ENCODE data around the gene RUNDC3A. TPM values are rescaled to one million over a fixed set of nuclear protein-coding genes. Genes with fewer than 3 reads are reported as not detected.
"Not testable (repeated sequence)": the region's sequence is repeated elsewhere in the genome, so short reads cannot be mapped to it uniquely, and the experiment has no call there.

The RUNDC3A gene
- total RNA-seq, 1 experiment from 2014 or later: not detected

- not testable (repeated sequence) for H3K4me3 ChIP-seq, H3K36me3 ChIP-seq, DNase-seq, H3K9me3 ChIP-seq, H3K27me3 ChIP-seq
Measured at GRCh38 chr17:44347206-44348055, 39.0 kb downstream of the RUNDC3A start.

GRCh38 chr17:44348234-44348987 is 40.0 kb downstream of the RUNDC3A start:
- no peaks in the 10 kb centered on the region for H3K9me3 ChIP-seq
- H3K36me3 ChIP-seq: peaks cover 6% of the 10 kb centered on the region
- no peak for DNase-seq
- H3K4me3 ChIP-seq: no peak overlapping the region
- H3K27me3 ChIP-seq: no peaks in the 10 kb centered on the region

DNA sequence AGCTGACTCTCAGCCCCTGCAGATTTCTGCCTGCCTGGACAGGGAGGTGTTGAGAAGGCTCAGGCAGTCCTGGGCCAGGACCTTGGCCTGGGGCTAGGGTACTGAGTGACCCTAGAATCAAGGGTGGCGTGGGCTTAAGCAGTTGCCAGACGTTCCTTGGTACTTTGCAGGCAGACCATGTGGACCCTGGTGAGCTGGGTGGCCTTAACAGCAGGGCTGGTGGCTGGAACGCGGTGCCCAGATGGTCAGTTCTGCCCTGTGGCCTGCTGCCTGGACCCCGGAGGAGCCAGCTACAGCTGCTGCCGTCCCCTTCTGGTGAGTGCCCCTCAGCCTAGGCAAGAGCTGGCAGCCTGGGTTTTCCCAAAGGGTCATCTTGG is 40.6 kb downstream of the RUNDC3A start:
- Histone ChIP-seq H3K27me3 (no peaks in the 10 kb centered on the region), H3K36me3 (peaks cover 6% of the 10 kb centered on the region), H3K9me3 (no peaks in the 10 kb centered on the region), H3K4me3 (no peak overlapping the region)
- DNase-seq: no peak

GRCh38 chr17:44349553-44350070 is 41.2 kb downstream of the RUNDC3A start:
- no peak for DNase-seq
- Histone ChIP-seq H3K9me3 (no peaks in the 10 kb centered on the region), H3K36me3 (peaks cover 6% of the 10 kb centered on the region), H3K27me3 (no peaks in the 10 kb centered on the region), H3K4me3 (no peak overlapping the region)

DNA sequence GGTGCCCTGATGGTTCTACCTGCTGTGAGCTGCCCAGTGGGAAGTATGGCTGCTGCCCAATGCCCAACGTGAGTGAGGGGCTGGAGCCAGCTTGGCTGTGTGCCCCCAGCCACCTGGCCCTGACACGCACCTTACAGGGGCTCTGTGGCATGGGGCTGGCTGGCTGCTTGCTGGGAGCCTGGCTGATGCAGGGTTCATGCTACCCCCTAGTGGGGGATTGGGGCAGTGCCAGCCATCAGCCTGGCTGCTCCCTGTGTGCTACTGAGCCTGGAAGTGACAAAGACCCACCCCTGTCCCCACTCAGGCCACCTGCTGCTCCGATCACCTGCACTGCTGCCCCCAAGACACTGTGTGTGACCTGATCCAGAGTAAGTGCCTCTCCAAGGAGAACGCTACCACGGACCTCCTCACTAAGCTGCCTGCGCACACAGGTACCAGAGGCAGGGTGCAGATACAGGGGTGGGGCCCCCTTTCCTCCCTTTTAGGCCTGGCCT is 42.4 kb downstream of the RUNDC3A start:
- H3K36me3 ChIP-seq: peaks cover 6% of the 10 kb centered on the region
- H3K9me3 ChIP-seq: no peaks in the 10 kb centered on the region
- no peaks in the 10 kb centered on the region for H3K27me3 ChIP-seq
- H3K4me3 ChIP-seq: no peak overlapping the region
- peak; percentile 58 for DNase-seq

GRCh38 chr17:44351464-44351863 is 43.1 kb downstream of the RUNDC3A start:
- H3K4me3 ChIP-seq: no peak overlapping the region
- no peaks in the 10 kb centered on the region for H3K9me3 ChIP-seq
- peaks cover 6% of the 10 kb centered on the region for H3K36me3 ChIP-seq
- H3K27me3 ChIP-seq: no peaks in the 10 kb centered on the region
- no peak for DNase-seq

DNA sequence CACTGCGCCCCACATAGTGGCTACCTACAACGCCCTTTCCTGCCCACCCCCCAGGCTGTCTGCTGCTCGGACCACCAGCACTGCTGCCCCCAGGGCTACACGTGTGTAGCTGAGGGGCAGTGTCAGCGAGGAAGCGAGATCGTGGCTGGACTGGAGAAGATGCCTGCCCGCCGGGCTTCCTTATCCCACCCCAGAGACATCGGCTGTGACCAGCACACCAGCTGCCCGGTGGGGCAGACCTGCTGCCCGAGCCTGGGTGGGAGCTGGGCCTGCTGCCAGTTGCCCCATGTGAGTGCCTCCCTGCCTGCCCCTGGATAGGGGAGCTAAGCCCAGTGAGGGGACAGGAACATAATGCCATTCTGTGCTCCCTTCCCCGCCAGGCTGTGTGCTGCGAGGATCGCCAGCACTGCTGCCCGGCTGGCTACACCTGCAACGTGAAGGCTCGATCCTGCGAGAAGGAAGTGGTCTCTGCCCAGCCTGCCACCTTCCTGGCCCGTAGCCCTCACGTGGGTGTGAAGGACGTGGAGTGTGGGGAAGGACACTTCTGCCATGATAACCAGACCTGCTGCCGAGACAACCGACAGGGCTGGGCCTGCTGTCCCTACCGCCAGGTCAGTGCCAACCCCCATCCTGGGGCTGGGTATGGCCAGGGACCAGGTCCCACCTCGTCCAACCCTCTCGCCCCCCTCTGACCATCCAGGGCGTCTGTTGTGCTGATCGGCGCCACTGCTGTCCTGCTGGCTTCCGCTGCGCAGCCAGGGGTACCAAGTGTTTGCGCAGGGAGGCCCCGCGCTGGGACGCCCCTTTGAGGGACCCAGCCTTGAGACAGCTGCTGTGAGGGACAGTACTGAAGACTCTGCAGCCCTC is 43.8 kb downstream of the RUNDC3A start:
- peaks cover 6% of the 10 kb centered on the region for H3K36me3 ChIP-seq
- no peaks in the 10 kb centered on the region for H3K27me3 ChIP-seq
- DNase-seq: no peak
- no peaks in the 10 kb centered on the region for H3K9me3 ChIP-seq
- H3K4me3 ChIP-seq: no peak overlapping the region

- Histone ChIP-seq H3K27me3 (no peaks in the 10 kb centered on the region), H3K9me3 (no peaks in the 10 kb centered on the region), H3K4me3 (no peak overlapping the region), H3K36me3 (peaks cover 6% of the 10 kb centered on the region)
- no peak for DNase-seq
Measured at GRCh38 chr17:44352828-44353671, 44.6 kb downstream of the RUNDC3A start.

DNA sequence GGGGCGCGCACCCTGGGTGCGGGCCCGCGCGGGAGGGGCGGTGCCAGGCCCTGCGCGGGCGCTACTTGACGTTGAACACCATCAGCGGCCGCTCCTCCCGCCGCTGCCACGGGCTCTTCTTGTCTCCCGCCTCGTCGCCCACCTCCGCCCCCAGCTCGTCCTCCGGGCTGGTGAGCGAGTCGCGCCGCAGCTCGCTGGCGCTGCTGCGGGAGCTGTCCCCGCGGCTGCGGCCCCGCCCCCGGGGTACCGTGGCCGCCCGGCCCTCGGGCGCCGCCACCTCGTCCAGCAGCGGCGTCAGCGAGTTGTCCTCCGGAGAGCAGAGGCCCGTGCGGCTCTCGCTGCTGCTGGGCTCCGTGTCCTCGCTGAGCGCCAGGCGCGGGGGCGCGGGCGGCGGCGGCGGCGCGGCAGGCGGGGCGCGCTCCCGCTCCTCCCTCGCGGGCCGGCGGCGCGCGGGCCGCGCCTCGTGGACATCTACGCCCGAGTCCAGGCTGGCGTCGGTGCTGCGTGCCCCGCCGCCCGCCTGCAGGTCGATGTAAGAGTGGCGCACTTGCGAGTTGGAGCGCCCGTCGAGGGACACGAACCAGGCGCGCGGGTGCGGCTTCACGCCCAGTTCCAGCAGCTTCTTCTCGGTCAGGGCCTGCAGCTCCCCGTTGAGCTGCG is 45.4 kb downstream of the RUNDC3A start:
- H3K4me3 ChIP-seq: peak overlapping the region; percentile 29; the same call in 1 of the 2 replicates
- DNase-seq: peak; percentile 36

DNA sequence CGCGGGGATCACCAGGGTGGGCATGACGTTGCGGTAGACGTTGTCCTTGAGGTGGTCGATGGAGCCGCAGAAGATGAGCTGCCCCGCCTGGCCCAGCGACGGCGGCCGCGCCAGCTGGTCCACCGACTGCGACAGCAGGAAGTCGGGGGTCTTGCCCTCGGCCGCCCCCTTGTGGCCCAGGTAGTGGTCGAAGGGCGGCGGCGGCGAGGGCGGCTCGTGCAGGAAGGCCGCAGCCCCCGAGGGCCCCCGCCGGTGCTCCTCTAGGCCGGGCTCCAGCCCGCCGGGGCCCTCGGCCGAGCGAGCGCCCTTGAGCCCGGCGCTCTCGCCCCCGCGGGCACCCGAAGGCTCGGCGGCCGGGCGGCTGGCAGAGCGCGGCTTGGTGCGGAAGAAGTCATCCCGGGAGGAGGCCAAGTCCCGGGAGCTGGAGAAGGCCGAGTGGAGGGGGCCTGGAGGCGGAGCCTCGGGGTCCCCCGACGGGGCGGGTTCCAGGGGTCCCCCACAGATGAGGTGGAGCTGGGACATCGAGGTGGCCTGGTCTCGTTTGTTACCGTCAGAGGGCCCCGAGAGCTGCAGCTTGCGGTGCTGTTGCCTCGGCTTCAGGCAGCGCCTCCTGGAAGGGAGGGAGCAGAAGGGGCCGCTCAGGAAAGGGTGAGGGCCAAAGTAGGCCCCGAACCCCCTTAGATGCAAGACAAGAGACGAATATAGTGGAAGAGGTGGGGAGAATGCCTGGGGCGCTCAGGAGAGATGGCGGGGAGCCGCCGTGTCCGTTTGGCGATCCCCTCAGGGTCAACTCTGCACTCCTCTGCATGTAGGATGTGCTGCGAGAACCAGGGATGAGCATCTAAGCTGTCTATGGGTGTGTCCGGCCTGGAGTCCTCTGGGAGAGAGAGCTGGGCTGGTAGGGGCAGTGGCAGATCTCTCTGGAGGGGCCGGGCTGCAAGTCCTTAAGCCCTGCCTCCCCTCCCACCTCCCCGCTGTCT is 46.5 kb downstream of the RUNDC3A start:
- Histone ChIP-seq H3K36me3 (peaks cover 6% of the 10 kb centered on the region), H3K9me3 (no peaks in the 10 kb centered on the region), H3K27me3 (no peaks in the 10 kb centered on the region), H3K4me3 (no peak overlapping the region)
- DNase-seq: no peak

More for the DNA sequence above, 45.4 kb downstream of the RUNDC3A start:
- Histone ChIP-seq H3K36me3 (peaks cover 6% of the 10 kb centered on the region), H3K27me3 (no peaks in the 10 kb centered on the region), H3K9me3 (no peaks in the 10 kb centered on the region)

DNA sequence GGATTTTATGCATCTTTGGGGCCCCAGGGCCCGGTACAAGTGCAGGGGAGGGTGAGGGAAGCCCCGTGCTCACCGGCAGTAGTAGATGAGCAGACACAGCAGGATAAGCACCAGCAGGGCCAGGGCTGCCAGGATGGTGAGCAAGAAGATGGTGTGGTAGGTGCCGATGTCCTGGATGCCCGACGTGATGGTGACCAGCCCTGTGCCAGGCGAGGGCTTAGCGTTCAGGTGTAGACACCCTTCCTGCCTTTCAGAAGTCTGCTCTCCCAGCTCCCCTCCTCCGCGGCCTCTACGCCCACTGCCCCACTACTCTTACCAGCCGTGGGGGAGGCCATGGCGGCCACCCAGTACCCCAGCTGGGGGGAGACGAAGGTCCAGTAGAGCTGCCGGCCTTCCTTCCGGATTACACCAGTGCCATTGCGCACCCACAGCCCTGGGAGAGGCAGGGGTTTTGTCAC is 47.3 kb downstream of the RUNDC3A start:
- H3K27me3 ChIP-seq: no peaks in the 10 kb centered on the region
- H3K36me3 ChIP-seq: peaks cover 4% of the 10 kb centered on the region
- DNase-seq: no peak
- no peaks in the 10 kb centered on the region for H3K9me3 ChIP-seq
- no peak overlapping the region for H3K4me3 ChIP-seq

GRCh38 chr17:44356241-44356640 is 47.8 kb downstream of the RUNDC3A start:
- H3K36me3 ChIP-seq: no peaks in the 10 kb centered on the region; the same call in 1 of the 2 replicates
- no peak for DNase-seq
- no peaks in the 10 kb centered on the region for H3K27me3 ChIP-seq
- no peak overlapping the region for H3K4me3 ChIP-seq
- H3K9me3 ChIP-seq: no peaks in the 10 kb centered on the region

GRCh38 chr17:44358066-44358465 is 49.7 kb downstream of the RUNDC3A start:
- no peaks in the 10 kb centered on the region for H3K27me3 ChIP-seq
- DNase-seq: no peak
- no peaks in the 10 kb centered on the region for H3K36me3 ChIP-seq
- H3K9me3 ChIP-seq: no peaks in the 10 kb centered on the region
- no peak overlapping the region for H3K4me3 ChIP-seq

DNA sequence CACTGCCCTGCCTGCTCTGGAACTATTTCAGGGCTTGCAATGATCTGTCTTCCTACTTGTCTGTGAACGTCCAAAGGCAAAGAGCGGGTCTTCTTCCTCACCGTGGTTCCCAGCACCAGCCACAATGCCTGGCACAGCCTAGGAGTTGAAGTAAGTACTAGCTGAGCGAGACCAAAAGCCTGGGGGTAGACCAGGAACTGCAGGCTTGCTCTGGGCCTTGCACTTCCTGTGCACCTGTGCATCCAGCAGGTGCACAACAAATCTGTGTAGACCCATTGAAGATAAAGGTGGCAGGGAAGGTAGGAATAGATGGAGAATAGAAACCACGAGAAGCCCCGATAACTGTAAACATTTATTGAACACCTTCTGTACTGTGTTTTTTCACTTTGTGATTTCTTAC is 50.6 kb downstream of the RUNDC3A start:
- Histone ChIP-seq H3K27me3 (no peaks in the 10 kb centered on the region), H3K4me3 (no peak overlapping the region), H3K36me3 (no peaks in the 10 kb centered on the region), H3K9me3 (no peaks in the 10 kb centered on the region)
- DNase-seq: no peak

Measured in MG63 (cell line).